ENCODE data around the gene SMIM24. TPM values are rescaled to one million over a fixed set of nuclear protein-coding genes. Genes with fewer than 3 reads are reported as not detected.

SMIM24 gene
- total RNA-seq, 2 experiments from 2014 or later, result 1.6 to 3.8 TPM

DNA sequence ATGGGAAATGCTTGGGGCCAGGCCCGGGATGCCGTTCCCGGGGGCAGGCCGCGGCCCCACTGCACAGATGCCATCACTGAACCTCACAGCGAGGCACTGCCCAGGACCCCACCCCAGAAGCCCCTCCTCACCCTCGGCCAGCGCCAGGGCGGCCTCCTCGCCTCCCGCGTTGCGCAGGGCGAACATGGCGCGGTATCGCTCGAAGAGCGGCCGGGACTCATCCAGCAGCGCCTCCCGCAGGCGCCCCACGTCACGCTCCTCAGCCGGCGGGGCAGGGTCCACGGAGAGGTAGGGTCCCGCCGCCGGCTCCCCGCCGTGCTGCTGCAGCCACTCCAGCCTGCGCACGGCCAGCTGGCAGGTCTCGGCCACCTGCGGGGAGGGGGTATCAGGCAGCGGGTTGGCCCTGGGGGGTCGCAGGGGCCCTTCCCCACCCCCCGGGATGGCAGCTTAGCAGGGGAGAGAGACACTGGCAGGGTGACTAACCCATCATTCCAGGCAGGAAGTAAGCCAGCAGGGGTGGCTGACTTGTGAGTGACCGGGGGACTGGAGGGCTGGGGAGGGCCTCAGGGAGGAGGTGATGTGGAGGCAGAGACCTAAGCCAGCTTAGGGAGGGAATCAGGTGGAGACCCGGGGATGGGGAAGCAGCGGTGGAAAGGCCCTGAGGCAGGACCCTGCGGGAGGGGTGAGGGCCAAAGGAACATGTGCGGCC lies 12.0 kb upstream of the SMIM24 start:
- ChIA-PET POLR2A (no interaction called here), CTCF (no interaction called here)
- DNase-seq, result no peak
- peaks cover 17% of the 10 kb centered on the region for H3K36me3 Mint-ChIP-seq (ENCODE audit: low read depth)
- H3K4me1 Mint-ChIP-seq (ENCODE audit: low read depth), result peaks cover 12% of the 10 kb centered on the region
- no peaks in the 10 kb centered on the region for H3K27me3 Mint-ChIP-seq
- no peak overlapping the region for H3K27ac Mint-ChIP-seq
- no peak for ATAC-seq
- TF ChIP-seq, protein P1, sequence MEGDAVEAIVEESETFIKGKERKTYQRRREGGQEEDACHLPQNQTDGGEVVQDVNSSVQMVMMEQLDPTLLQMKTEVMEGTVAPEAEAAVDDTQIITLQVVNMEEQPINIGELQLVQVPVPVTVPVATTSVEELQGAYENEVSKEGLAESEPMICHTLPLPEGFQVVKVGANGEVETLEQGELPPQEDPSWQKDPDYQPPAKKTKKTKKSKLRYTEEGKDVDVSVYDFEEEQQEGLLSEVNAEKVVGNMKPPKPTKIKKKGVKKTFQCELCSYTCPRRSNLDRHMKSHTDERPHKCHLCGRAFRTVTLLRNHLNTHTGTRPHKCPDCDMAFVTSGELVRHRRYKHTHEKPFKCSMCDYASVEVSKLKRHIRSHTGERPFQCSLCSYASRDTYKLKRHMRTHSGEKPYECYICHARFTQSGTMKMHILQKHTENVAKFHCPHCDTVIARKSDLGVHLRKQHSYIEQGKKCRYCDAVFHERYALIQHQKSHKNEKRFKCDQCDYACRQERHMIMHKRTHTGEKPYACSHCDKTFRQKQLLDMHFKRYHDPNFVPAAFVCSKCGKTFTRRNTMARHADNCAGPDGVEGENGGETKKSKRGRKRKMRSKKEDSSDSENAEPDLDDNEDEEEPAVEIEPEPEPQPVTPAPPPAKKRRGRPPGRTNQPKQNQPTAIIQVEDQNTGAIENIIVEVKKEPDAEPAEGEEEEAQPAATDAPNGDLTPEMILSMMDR (IDR thresholded peaks at IDR 0.05), result no peak
- intact Hi-C loops (cut with micrococcal nuclease), result no loop called here
- no peak overlapping the region for H3K4me3 Mint-ChIP-seq
- H3K9me3 Mint-ChIP-seq, result no peaks in the 10 kb centered on the region

DNA sequence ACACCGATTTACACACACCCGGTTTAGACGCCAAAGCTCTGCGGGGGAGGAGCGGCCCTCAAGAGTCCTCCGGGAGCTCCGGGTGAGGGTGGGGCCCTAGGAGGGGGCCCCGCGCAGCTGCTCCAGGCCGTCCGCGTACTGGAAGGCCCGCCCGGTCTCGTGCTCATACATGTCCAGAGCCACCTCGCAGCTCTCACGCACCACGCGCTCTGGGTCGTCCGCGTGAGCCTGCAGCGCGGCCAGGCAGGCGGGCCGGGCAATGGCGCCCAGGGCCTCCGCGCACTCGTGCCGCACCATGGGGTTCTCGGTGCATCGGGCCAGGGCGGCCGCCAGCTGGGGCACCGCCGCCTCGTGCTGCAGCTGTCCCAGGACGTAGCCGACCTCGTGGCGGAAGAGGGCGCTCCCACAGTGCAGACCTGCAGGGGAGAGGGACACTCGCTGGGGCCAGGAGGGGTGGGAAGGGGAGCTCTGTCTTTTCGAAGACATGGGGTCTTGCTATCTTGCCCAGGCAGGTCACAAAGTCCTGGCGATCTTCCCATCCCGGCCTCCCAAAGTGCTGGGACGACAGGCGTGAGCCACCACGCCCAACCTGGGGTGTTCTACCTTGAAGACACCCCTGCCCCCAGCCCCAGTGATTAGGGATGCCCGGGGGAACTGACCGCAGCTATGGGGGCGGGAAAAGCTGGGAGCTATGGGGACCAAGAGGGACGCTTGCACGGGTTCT lies 11.2 kb upstream of the SMIM24 start:
- peaks cover 12% of the 10 kb centered on the region for H3K36me3 Mint-ChIP-seq (ENCODE audit: low read depth)
- CTCF ChIA-PET, result interaction anchor here (2.8 kb wide), 1 partner anchor 19 kb away, joined by 9 read pairs; no protein-coding TSS in a partner anchor

DNA sequence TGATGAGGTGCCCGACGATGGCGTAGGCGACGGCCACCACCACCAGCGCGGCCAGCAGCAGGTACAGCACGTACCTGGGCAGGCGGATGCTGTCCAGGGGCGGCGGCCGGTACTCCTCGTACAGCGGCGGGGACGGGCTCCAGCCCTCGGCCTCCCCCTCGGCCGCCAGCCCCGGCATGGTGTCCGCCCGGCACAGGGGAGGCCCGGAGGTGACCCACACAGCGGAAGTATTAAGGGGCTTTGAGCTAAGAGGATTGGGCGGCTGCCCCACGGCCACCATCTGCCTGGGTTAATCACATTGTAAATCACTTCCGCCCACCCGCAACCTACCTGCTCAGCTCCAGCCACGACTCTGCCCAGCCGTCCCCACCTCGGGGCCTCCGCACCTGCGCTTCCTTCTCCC lies 2.9 kb upstream of the SMIM24 start, which contains the start of gene SMIM44:
TSS of gene SMIM44 (minus strand) at position 216 of the 403 bp plus-strand sequence. CDS start at position 178, 38 bp downstream.
- CTCF ChIA-PET, result interaction anchor here (3.3 to 6.9 kb wide), 4 partner anchors 10 to 178 kb away, joined by 16 to 54 read pairs (median 17); partner anchors contain the start of gene DOHH
- POLR2A ChIA-PET, result interaction anchor here (1.1 kb wide), 1 partner anchor 14 kb away, joined by 3 read pairs; no protein-coding TSS in a partner anchor
- Mint-ChIP-seq H3K4me3 (no peak within 1 kb of the TSS), H3K27ac (no peak within 1 kb of the TSS), H3K4me1 (ENCODE audit: low read depth) (peaks cover 10% of the 10 kb centered on the region), H3K27me3 (no peaks in the 10 kb centered on the region), H3K9me3 (no peaks in the 10 kb centered on the region), H3K36me3 (ENCODE audit: low read depth) (no peaks in the 10 kb centered on the region)
- intact Hi-C loops (cut with micrococcal nuclease), result no loop called here
- ATAC-seq (no peak), DNase-seq (no peak)
- TF ChIP-seq, protein P1 (IDR thresholded peaks at IDR 0.05), result no peak

More for the DNA sequence above, 11.2 kb upstream of the SMIM24 start:
- ATAC-seq (no peak), DNase-seq (no peak)
- no peak overlapping the region for H3K4me3 Mint-ChIP-seq
- H3K9me3 Mint-ChIP-seq, result no peaks in the 10 kb centered on the region
- TF ChIP-seq, protein P1 (IDR thresholded peaks at IDR 0.05), result no peak
- no peak overlapping the region for H3K27ac Mint-ChIP-seq
- intact Hi-C loops (cut with micrococcal nuclease), result no loop called here
- H3K4me1 Mint-ChIP-seq (ENCODE audit: low read depth), result peaks cover 12% of the 10 kb centered on the region
- H3K27me3 Mint-ChIP-seq, result no peaks in the 10 kb centered on the region
- POLR2A ChIA-PET, result no interaction called here

DNA sequence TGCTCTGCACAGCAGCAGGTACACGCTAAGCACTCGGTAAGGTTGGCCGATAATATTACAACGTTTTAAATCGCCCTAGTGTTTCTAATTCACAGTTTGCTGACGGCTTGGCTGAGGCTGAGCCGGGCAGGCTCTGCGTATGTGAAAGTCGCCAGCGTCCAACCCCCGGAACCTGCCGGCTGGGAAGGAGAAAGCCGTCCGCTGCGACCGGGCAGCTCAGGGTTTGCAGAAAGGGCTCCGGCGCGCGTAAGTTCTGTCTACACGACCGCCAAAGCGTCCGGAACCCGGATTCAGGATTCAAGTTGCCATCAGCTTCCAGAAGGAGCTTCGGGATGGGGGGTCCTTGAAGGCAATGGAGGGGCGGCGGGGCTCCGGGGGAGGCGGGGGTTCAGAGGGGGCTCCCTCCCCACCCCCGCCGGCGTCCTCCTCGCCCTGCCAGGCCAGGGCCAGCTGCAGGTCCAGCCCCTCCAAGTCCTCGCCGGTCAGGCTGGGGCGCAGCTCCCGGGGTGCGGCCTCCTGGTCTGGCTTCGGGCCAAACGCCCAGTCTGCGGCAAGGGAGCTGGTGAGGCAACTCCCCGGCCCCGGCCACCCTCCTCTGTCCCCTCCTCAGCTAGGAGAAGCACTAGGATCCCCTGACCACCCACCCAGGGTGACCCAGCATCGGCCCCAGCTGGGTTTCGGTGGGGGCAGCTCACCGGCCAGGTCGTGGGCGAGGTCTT lies 2.3 kb upstream of the SMIM24 start:
- Mint-ChIP-seq H3K9me3 (no peaks in the 10 kb centered on the region), H3K36me3 (ENCODE audit: low read depth) (no peaks in the 10 kb centered on the region), H3K4me3 (no peak overlapping the region), H3K4me1 (ENCODE audit: low read depth) (peaks cover 15% of the 10 kb centered on the region), H3K27me3 (no peaks in the 10 kb centered on the region), H3K27ac (no peak overlapping the region)
- TF ChIP-seq, protein P1 (IDR thresholded peaks at IDR 0.05), result no peak
- intact Hi-C loops (cut with micrococcal nuclease), result no loop called here
- no peak for ATAC-seq
- no peak for DNase-seq
- ChIA-PET POLR2A (interaction anchor here (1.1 kb wide), 1 partner anchor 15 kb away, joined by 3 read pairs; no protein-coding TSS in a partner anchor), CTCF (interaction anchor here (3.3 to 6.9 kb wide), 4 partner anchors 10 to 178 kb away, joined by 16 to 54 read pairs (median 17); partner anchors contain the start of gene DOHH)

Data from activated CD8-positive, alpha-beta T cell treated with anti-CD3 and anti-CD28 coated beads for 36 hours (primary cell).